Measurements from ENCODE around the gene INPP5B.
"Not testable (repeated sequence)": the region's sequence is repeated elsewhere in the genome, so short reads cannot be mapped to it uniquely, and the experiment has no call there.

The INPP5B gene

DNA sequence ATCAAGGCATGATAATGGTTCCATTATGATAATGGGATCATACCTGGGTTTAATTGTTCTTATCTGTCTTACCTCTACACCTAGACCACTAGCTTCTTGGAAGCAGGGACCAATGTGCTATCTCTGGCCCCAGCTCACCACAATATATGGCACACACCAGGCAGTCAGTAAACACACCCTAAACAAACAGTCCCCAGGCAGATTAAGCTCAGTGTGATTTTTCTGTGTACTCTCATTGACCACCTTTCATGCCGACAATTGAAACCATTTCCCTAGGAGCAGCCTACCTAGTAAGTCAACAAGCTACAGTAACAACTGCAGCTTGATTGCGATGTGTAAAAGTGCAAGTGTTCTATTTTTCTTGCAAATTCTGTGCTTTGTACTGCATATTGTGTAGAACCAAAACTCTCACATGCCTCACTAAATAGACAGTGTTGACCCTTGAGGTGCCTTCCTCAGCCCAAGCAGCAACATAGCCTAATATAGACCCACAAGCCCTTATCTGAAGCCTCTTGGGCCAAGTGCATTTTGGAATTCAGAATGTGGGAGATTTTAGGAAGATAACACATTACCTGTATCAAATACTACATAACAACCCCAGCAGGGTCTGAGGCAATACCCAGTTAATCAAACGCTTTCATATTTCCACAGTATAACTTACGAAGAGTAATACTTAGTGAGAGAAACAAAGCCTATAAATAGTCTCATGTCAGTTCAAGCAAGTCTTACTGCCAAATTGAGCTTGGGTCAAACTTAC lies 32.0 kb downstream of the INPP5B start:
- DNase-seq (ENCODE audit: low spot score): no peak

DNA sequence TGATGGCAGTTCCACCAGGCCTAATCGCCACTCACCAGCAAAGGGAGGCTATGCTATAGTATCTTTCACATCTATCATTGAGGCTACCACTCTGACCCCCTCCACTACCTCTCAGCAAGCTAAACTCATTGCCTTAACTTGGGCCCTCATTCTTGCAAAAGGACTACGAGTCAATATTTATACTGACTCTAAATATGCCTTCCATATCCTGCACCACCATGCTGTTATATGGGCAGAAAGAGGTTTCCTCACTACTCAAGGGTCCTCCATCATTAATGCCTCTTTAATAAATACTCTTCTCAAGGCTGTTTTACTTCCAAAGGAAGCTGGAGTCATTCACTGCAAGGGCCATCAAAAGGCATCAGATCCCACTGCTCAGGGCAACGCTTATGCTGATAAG lies 35.4 kb downstream of the INPP5B start:
- not testable (repeated sequence) for DNase-seq (ENCODE audit: low spot score)

DNA sequence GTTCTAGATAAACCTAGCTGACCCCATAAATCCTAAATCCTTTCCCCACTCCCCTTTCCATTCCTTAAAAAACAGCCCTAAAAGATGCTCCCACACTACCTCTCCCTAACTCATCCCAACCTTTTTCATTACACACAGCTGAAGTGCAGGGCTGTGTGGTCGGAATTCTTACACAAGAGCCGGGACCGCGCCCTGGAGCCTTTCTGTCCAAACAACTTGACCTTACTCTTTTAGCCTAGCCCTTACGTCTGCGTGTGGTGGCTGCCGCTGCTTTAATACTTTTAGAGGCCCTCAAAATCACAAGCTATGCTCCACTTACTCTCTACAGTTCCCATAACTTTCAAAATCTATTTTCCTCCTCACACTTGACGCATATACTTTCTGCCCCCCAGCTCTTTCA lies 36.0 kb downstream of the INPP5B start:
- not testable (repeated sequence) for DNase-seq (ENCODE audit: low spot score)

DNA sequence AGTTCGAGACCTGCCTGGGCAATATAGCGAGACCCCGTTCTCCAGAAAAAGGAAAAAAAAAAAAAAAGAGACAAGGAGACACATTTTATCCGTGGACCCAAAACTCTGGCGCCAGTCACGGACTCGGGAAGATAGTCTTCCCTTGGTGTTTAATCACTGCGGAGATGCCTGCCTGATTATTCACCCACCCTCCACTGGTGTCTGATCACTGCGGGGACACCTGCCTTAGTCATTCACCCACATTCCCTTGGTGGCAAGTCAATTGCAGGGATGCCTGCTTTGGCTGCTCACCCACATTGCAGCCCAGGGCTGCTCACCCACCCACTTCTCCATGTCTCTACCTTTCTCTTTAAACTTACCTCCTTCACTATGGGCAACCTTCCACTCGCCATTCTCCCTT lies 38.3 kb downstream of the INPP5B start:
- DNase-seq (ENCODE audit: low spot score): not testable (repeated sequence)

DNA sequence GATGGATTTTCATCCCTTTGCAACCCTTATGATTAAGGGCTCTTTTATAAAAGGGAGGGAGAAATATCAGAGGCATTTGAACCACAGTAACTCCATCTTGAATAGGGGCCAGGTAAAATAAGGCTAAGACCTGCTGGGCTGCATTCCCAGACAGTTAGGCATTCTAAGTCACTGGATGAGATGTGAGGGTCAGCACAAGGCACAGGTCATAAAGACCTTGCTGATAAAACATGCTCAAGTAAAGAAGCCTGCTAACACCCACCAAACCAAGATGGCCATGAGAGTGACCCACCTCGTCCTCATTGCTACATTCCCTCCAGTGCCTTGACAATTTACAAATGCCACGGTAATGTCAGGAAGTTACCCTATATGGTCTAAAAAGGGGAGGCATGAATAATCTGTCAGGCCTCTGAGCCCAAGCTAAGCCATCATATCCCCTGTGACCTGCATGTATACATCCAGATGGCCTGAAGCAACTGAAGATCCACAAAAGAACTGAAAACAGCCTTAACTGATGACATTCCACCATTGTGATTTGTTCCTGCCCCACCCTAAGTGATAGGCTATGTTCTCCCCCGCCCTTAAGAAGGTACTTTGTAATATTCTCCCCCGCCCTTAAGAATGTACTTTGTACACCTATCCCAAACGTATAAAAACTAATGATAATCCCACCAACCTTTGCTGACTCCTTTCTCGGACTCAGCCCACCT lies 39.3 kb downstream of the INPP5B start:
- DNase-seq (ENCODE audit: low spot score): not testable (repeated sequence)

DNA sequence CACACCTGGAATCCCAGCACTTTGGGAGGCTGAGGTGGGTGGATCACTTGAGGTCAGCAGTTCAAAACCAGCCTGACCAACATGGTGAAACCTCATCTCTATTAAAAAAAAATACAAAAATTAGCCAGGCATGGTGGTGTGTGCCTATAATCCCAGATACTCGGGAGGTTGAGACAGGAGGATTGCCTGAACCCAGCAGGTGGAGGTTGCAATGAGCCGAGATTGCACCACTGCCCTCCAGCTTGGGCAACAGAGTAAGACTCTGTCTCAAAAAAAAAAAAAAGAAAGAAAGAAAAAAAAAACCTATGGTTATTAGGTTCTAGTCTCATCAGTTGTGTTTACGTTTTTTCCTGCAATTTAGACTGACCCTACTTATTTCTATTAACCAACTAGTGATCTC lies 40.3 kb downstream of the INPP5B start:
- not testable (repeated sequence) for DNase-seq (ENCODE audit: low spot score)

DNA sequence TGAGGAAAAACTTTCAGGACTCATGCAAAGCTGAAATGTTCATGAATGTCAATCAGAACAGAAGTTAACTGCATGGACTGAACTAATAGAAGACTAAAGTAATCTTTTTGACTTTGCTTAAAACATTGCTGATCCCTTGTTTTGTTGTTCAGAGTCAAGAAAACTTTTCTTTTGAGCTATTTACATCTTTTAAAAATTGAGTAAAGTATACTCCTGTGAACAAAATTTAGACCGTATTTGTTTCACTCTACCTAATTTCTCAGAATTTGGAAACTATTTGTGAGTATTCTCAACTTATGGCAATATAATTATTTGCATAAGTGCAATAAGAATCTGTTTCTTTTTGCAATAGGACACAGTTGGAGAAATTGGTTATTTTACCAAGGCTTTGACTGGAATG lies 41.1 kb downstream of the INPP5B start:
- DNase-seq (ENCODE audit: low spot score): no peak

DNA sequence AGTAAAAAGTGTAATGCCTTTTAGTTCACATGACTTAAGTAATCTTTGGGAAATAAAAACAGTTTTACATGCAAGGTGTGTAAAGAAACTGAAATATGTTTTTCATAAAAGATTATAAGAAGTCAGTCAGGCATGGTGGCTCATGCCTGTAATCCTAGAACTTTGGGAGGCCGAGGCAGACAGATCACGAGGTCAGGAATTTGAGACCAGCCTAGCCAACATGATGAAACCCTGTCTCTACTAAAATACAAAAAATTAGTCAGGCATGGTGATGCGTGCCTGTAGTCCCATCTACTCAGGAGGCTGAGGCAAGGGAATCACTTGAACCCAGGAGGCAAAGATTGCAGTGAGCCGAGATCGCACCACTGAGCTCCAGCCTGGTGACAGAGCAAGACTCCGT lies 42.9 kb downstream of the INPP5B start:
- DNase-seq (ENCODE audit: low spot score): not testable (repeated sequence)

DNA sequence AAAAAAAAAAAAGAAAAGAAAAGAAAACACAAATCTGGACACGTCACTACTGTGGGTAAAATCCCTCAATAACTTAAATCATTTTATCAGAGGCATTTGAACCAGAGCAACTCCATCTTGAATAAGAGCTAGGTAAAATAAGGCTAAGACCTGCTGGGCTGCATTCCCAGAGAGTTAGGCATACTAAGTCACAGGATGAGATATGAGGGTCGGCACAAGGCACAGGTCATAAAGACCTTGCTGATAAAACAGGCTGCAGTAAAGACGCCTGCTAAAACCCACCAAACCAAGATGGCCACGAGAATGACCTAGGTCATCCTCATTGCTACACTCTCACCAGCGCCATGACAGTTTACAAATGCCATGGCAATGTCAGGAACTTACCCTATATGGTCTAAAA lies 43.9 kb downstream of the INPP5B start:
- DNase-seq (ENCODE audit: low spot score): no peak

DNA sequence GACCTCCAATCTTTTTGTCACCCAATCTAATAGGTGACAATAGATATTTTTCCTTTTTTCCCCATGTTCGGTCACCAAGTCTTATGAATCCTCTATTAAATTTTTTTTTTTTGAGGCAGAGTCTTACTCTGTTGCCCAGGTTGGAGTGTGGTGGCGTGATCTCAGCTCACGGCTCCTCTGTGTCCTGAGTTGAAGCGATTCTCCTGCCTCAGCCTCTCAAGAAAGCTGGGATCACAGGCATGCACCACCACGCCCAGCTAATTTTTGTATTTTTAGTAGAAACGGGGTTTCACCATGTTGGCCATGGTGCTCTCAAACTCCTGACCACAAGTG lies 45.0 kb downstream of the INPP5B start:
- DNase-seq (ENCODE audit: low spot score): no peak

DNA sequence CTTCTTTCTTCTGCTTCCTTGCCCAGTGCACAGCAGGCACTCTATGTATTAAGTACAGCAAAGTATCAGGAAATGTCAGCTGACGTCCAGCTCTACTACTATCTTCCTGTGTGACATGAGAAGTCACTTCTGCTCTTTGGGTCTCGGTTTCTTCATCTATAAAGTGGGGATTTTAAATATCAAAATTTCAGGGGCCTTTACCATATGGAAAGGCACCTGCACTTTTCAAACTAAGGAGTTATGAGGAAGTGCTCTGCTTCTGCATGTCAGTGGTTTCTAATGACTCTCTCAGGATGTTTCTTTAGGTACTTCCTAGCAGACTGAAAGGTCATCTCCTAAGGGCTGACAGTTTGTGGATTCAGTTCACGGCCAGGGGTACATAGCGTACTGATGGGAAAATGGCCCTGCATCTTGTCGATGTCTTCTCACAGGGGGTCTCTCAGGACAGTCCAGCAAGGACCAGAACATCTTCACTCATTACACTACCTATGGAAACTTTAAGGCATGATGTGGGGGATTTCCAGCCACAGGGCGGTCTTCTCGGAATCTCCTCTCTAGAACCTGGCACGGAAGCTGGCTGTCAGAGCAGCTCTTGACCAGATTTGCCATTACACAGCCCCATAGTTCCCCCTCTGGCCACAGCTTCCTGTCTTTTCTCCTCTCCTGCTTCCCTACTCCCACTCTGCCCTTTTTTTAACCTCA lies 45.5 kb downstream of the INPP5B start:
- DNase-seq (ENCODE audit: low spot score): no peak

DNA sequence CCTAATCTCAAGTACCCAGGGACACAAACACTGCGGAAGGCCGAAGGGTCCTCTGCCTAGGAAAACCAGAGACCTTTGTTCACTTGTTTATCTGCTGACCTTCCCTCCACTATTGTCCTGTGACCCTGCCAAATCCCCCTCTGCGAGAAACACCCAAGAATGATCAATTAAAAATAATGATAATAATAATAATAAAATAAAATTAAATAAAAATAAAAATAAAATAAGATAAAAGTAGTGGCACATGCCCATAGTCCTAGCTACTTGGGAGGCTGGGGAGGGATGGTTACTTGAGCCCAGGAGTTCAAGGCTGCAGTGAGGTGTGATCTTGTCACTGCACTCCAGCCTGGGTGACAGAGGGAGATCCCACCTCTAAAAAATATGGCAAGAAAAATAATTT lies 49.3 kb downstream of the INPP5B start:
- DNase-seq (ENCODE audit: low spot score): not testable (repeated sequence)

DNA sequence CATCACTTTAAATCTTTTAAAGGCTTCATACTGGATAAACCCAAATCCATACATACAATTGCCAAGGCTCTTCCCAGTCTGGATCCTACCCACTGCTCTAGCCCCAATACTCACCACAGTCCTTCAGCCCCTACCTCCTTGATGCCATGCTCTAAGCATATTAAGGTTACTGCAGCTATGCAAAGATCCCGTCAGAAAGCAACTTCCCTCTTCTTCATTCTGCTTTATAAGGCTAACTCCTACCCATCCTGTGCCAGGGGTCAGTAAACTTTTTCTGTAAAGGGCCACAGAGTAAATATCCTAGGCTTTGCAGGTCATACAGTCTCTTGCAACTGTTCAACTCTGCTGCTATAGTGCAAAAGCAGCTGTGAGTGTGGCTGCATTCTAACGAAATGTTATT lies 53.2 kb downstream of the INPP5B start:
- no peak for DNase-seq (ENCODE audit: low spot score)

DNA sequence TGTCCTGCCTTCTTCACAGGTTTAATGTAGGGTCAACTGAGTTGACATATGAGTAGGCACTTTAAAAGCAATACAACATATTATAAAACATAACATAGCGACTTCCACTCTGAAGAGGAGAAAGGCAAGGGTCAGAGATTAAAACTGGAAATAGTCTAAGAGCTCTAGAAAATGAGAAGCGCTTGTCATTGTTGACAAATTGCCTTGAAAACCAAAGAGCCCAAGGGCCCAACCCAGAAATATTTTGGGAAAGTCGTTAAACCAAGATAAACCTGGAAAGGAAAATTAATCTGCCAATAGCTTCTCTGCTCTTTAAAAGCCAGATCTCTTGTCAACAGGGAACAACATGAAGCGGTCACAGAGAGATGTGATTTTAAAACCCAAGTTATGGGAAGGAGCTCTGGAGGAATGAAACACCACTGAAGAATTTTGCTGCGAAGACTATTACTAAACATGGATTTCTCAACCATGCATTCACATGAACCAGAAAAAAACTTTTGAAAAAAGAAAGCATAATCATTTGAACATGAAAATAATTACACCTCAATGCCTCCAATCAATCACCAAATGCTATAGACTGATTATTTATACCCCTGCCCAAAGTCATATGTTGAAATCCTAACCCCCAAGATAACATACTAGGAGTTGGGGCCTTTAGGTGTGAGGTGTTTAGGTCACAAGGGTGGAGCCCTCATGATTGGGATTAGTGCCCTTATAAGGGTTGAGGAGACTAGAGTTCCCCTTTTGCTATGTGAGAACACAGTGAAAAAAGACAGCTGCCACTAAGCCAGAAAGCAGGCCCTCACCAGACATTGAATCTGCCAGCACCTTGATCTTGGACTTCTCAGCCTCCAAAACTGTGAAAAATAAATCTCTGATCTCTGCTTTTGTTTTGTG lies 54.5 kb downstream of the INPP5B start:
- no peak for DNase-seq (ENCODE audit: low spot score)

DNA sequence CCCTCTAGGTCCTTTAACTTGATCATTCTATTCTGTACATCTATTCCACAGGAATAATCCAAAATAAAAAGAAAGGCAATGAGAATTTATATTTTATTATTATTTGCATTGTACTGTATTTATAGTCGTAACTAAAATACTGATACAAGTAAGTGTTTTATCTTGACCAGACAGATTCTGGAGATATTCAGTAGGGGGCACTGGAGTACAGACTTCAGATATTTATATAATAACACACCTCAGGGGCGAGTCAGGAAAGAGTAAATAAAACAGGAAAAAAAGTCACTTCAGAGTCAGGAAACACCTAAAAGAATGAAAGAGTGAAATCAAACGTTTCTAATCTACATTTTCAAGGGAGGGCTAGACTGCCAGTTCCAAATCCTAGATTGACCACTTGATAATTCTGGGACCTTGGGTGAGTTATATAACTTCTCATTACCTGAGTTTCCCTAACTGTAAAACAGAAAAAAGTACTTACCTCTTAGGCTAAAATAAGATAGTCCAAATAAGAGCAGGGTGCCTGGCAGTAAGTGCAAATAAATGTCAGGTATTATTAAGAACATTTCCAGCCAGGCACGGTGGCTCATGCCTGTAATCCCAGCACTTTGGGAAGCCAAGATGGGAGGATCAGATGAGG lies 56.4 kb downstream of the INPP5B start:
- DNase-seq (ENCODE audit: low spot score): no peak

DNA sequence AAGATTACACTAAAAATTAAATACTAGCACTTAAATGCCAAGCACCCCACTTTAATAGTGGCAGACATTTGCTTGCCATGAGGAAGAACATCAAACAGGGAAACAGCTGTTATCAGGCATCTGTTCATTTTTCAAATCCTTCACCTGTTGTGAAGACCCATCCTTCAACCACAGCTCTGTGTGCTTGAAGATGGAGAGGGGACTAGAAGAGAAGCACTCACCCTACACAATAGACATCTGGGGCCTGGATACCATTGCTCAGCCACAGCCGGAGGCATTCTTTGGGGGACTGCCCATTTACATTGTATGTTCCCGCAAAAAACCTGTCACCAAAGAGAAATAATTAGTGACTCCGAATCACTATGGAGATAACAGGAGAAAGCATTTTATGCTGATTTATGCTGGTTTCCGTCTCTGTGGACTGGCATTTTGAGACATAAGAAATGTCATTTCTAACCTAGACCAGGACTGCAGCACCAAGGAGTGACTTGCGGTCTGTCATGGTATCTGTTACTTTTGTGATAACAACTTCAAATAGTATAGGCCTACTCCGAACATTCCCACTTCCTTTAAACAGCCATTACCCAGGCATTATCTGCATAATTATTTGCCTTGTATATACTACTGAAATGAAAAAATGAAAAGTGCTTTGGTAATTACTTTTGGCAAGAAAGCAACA lies 58.7 kb downstream of the INPP5B start:
- DNase-seq (ENCODE audit: low spot score): no peak

DNA sequence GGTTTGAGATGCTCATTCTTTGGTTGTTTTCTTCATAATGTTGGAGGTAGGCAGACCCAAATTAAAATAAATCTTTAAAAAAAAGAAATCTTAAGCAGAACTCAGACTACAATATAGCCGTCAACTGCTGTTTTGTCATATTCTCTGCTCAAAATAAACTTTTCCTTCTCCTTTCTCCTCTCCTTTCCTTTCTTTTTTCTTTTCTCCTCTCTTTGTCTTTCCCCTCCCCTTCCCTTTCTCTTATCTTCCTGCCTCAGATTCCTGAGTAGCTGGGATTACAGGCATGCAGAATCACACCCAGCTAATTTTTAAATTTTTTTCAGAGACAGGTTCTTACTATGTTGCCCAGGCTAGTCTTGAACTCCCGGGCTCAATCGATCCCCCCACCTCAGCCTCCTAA lies 62.7 kb downstream of the INPP5B start:
- no peak for DNase-seq (ENCODE audit: low spot score)

DNA sequence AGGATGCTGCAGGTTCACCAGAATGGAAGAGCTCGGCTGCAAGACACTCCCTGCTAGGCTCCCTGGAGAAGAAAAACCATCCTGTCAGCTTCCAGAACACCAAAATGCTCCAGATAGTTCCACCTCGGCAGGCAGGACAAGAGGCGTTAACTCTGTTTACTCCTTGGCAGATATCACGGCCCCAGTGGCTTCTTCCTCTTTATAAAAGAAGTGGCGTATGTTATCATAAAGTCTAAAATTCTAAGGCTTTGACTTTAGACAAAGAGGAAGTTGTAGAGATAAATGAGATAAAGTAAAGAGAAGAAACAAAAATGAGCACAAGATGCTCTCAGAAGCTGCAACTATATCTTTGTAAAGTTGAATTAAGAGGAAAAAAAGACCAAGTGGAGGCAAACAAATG lies 63.2 kb downstream of the INPP5B start:
- no peak for DNase-seq (ENCODE audit: low spot score)

DNA sequence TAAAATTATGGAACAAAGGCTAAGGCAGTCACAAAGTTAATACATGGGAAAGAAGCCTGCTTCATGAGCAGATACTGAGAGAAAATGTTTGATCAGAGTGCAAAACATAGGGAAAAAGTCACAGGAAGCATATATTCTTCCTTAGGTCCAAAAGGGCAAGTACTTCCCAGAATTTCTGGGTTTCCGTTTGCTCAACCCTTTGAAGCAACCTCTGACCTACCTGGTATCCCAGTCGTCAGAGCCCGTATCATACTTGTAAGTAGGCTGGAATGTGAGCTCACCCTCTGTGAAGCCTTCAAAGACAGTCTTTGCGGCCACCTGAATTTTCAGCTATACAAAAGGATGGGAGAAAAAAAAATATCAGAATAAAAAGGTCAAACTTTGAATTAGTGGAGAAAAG lies 67.0 kb downstream of the INPP5B start:
- DNase-seq (ENCODE audit: low spot score): no peak

DNA sequence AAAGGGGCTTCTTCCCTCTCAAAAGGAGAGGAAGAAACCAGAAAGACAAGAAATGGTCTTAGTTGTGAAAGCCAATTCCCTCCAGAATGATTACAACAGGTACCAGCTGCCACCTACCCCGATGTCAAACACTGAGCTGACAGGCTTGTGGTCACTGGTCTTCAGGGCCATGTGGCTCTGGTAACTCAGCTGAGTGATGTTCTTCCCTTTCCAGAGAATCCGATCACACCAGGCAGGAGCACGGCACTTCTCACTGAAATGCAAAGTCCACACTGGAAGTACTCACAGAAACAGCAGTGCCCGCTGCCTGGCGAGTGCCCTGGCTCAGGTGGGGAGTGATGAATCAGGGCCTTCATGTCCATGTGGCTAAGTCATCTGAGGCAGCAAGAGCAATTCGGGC lies 68.8 kb downstream of the INPP5B start:
- DNase-seq (ENCODE audit: low spot score): no peak

DNA sequence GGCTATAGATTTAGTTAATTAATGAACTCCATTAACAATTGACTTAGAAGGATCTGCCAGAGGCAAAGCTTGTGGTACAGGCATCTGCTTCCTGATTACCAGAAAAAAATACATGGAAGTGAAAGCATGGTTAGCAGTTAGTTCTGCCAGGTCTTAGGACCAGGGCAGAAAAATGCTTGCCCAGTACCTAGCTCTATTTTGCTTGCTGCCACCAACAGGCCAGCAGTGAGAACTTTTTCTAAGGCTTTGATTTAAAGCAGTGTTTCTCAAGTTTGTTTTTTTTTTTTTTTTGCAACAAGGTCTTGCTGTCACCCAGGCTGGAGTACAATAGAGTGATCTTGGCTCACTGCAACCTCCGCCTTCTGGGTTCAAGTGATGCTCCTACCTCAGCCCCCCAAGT lies 71.0 kb downstream of the INPP5B start:
- DNase-seq (ENCODE audit: low spot score): no peak
